T-helper 1 cell (primary cell): Measurements from ENCODE around the gene PPP1R2.
A peak's percentile ranks its signal among the peaks of the same experiment; 100 is the strongest.
"Not testable (repeated sequence)": the region's sequence is repeated elsewhere in the genome, so short reads cannot be mapped to it uniquely, and the experiment has no call there.

Source experiments
- DNase-seq, 5 donors: peaks; one replicate each; pipeline ENCODE4 v3.0.0-alpha.2; 2012 to 2020

Gene PPP1R2

GRCh38 chr3:195535293-195535692, 7.8 kb downstream of the PPP1R2 start:
- no peak for DNase-seq

DNA sequence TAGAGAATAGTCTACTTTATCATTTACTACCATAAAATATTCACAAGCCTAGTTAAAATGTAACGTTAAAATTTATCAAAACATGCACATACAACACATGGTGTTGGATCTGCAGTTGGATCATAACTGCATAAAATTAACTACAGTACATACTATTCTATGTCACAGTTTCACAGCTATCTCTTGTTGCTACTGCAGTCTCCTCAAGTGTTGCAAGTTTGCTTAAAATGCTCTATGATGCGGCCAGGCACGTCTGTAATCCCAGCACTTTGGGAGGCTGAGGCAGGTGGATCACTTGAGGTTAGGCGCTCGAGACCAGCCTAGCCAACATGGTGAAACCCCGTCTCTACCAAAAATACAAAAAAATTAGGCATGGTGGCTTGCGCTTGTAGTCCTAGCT, 10.3 kb downstream of the PPP1R2 start:
- no peak for DNase-seq

DNA sequence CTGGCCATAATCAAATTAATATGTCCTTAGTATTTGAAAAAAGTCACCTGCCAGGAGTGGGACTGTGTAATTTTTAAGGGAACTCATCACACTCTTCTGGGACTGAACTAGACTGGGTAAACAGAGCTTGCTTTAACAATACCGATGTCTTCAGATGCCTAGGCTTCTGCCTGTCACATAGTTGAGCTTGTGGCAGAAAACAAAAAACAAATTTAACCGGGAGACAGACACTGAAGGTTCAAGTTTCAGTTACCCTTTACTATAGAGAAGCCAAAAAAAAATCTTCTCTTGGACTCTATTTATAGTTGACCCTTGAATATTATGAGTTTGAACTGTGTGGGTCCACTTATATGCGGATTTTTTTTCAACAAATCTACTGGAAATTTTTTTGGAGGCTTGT, 10.8 kb downstream of the PPP1R2 start:
- no peak for DNase-seq

- DNase-seq = no peak
These were observed 11.4 kb downstream of the PPP1R2 start for GRCh38 chr3:195531683-195532082.

DNA sequence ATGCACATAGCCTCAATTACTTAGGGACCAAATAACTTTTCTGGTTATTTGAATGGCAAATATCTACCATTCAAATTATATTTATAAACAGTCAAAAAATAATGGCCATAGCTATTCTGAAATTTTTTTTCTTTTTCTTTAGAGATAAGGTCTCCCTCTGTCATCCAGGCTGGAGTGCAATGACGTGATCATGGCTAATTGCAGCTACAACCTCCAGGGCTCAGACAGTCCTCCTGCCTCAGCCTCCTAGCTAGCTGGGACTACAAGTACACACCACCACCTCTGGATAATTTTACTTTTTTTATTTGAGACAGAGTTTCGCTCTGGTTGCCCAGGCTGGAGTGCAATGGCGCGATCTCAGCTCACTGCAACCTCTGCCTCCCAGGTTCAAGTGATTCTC, 16.6 kb downstream of the PPP1R2 start:
- DNase-seq = no peak

GRCh38 chr3:195524171-195524896, 18.8 kb downstream of the PPP1R2 start:
- DNase-seq = peak in 1 of 5 donors; percentile 30

DNA sequence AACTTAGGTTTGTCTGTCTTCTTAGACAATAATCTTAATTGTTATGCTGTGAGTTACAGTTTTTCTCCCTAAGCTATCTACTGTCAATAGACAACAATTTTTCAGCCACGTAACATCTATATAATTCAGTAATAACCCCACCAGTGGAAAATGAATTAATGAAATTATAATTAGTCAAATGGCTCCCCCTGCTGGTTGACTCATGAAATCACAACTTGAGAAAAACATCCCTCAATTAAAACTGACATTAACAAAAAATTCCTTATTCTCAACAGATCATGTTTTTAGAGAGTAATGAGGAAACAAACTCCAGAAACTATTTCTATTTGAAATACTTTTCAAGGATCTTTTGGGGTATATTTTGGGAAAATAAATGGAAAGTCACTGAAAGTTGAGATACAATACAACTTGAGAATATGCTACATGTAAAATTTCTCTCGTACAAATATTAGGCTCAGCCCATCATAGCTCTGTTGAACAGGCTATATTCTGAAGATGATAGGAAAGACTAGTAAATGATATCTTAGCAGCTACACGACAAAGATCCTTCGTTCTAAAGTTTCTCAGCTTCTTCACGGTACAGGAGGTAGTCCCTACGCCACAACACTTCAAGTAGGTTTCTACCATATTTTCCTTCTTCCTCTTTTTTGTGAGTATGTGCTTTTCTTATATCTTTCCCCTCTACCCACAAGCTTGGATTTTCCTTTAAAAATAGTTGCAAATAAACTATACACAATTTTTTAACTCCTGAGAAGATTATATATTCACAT, 20.7 kb downstream of the PPP1R2 start:
- no peak for DNase-seq

DNA sequence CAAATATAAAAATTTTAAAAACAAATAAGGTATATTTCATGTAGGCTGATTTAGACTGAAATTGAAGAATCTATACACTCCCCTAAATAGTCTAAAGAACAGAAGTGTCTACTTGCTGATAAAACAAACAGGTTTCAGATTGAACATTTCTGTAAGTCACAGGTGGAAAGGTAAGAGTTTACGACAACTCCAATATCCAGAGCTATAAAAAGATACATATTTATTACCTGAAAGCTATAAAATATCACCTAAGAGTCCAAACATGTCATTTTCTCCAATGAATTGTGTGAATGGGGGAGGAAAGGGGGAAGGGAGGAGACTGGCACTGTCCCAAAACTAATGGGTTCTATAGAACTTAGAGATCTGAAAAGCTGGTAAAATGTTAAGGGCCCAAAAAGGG, 26.1 kb downstream of the PPP1R2 start:
- DNase-seq = no peak

DNA sequence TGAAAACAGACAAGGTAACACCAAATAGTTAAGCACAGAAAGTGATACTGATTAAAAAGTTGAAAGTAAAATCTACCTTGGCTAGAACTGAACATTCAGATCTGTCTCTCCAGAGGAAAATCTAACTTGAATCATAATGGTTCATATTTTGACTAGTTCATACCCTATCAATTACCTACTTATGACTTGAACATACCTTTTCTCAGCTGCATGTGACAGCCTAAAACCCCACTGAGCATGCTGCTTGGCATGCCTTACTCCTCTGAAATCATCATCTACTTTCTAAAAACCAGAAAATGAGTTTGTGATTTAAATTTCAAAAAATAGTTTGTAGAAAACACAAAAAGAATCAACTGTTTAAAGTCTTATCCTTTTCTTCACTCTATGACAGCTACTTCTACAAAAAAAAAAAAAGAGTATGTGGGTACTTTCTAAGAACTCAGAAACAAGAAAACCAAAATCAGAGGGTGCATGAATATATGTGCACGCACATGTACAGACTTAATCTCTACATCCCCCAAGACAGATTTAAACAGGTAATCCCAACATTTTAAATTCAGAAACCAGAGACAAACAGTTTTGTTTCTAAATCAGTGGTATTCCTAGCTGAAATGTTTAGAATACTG, 28.4 kb downstream of the PPP1R2 start:
- not testable (repeated sequence) for DNase-seq

DNA sequence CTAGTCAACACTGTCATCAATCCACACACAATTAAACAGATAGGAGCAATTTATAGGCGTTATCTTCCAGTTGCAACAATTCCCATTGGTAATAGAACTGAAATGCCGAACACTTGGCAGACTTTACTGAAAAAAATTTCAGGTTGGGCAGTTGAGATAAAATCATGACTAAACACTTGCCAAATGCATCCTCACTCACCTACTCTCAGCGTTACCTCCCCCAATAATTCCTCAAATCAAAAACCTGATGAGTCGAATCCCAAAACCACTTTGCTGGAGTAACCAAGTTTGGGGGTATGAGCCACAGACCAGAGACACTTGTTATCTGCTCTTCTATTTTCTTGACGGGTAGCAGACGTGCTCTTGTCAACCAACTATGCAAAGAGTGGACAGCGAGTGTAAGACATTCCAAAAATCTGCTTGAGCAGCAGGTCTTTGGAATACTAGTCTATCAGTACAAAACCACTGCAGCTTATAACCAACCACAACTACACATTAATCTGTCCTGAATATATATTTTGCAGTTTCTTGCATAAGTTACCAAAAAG, 30.3 kb downstream of the PPP1R2 start:
- no peak for DNase-seq

DNA sequence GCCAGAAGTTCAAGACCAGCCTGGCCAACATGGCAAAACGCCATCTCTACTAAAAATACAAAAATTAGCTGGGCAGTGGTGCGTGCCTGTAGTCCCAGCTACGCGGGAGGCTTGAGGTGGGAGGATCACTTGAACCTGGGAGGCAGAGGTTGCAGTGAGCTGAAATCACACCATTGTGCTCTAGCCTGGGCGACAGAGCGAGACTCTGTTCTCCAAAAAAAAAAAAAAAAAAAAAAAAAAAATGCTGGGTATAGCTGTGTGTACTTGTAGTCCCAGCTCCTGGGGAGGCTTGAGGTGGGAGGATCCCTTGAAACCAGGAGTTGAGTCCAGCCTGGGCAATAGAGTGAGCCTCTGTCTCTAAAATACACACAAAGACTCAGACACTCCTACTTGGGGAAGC, 32.0 kb downstream of the PPP1R2 start:
- DNase-seq = no peak

DNA sequence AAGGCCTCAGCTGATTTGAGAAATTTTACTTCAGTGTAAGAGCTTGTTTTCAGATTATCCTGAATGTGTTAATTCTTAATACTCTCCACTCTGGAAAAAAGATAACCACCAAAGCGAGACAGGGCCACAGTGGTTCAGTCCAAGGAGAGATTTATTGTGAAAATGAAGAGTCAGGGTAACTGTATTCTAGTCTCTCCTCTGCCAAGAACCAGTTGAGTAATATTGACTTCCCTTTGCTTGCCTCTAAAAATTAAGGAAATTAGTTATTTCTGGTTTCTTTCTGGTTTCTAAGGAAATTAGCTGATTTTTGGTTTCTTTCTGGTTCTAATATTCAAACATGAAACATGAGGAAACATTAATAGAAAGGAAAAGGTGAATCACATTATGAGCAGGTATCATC, 34.9 kb downstream of the PPP1R2 start:
- DNase-seq = no peak

GRCh38 chr3:195475614-195476013, 67.5 kb downstream of the PPP1R2 start:
- DNase-seq = no peak

DNA sequence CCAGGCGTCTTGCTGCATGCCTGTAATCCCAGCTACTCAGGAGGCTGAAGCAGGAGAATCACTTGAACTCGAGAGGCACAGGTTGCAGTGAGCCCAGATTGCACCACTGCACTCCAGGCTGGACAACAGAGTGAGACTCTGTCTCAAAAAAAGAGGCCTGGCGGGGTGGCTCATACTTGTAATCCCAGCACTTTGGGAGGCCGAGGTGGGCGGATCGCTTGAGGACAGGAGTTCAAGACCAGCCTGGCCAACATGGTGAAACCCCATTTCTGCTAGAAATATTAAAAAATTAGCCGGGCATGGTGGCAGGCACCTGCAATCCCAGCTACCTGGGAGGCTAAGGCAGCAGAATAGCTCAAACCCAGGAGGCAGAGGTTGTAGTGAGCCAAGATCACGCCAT, 68.0 kb downstream of the PPP1R2 start:
- not testable (repeated sequence) for DNase-seq

GRCh38 chr3:195468841-195469240, 74.3 kb downstream of the PPP1R2 start:
- no peak for DNase-seq

- no peak for DNase-seq
These were observed 74.7 kb downstream of the PPP1R2 start for GRCh38 chr3:195468391-195468776.

DNA sequence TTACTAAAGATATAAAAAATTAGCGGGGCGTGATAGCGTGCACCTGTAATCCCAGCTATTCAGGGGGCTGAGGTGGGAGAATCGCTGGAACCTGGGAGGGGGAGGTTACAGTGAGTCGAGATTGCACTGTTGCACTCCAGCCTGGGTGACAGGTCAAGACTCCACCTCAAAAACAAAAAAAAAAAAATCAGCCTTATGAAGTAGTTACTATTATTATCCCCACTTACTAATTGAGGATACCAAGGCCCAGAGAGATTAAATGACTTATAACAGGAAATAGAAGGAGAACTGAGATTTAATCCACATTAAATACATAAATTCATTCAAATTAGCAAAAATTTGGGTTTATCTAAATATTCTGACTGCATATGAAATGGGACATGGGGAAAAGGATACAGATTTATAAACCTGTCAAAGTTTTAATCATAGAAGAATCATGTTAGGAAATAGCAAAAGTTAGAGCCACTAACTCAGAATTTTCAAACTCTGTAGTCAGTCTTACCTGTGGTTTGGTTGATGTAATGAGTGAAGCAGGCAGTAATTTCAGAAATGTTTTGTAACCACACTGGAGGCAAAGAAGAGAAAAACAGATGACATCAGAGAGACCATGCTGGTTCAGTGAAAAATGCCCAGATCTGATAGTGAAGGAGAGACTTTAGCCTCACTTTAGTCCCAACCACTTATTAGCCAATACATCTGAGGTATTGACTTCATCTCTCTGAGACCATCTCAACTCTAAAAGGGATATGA, 75.3 kb downstream of the PPP1R2 start:
- DNase-seq = peak in 1 of 5 donors; percentile 41

GRCh38 chr3:195466251-195466650, 76.9 kb downstream of the PPP1R2 start:
- DNase-seq = no peak
